ENCODE measurements around the gene NBPF3. TPM values are rescaled to one million over a fixed set of nuclear protein-coding genes. Genes with fewer than 3 reads are reported as not detected.

NBPF3 gene
- total RNA-seq, 1 donor from 2014 or later, result 22.0 TPM

GRCh38 chr1:21489146-21489545, 49.2 kb downstream of the NBPF3 start:
- H3K9me3 ChIP-seq (ENCODE audit: low read depth), result no peaks in the 10 kb centered on the region

GRCh38 chr1:21490774-21491487, 51.0 kb downstream of the NBPF3 start:
- Histone ChIP-seq H2AFZ (replicated peaks) (peak overlapping the region; percentile 95), H3K4me3 (no peak overlapping the region), H3K36me3 (no peaks in the 10 kb centered on the region), H3K27me3 (no peaks in the 10 kb centered on the region), H3K4me2 (peak overlapping the region; percentile 56), H3F3A (ENCODE audit: low read depth) (peaks cover 6% of the 10 kb centered on the region), H4K20me1 (ENCODE audit: low read depth) (no peaks in the 10 kb centered on the region), H3K9ac (no peak overlapping the region), H3K27ac (no peak overlapping the region), H3K79me2 (ENCODE audit: low read depth) (no peaks in the 10 kb centered on the region), H3K4me1 (no peaks in the 10 kb centered on the region), H3K9me3 (ENCODE audit: low read depth) (no peaks in the 10 kb centered on the region)
- Mint-ChIP-seq H3K27me3 (ENCODE audit: insufficient read depth, low read depth) (peaks cover 19% of the 10 kb centered on the region), H3K4me1 (peaks cover 11% of the 10 kb centered on the region), H3K4me3 (no peak overlapping the region), H3K36me3 (no peaks in the 10 kb centered on the region), H3K9me3 (peaks cover 2% of the 10 kb centered on the region), H3K27ac (no peak overlapping the region)
- DNase-seq (ENCODE audit: low spot score), result peak; percentile 81
- no peak for TF ChIP-seq EZH2 (IDR thresholded peaks at IDR 0.05)
- TF ChIP-seq, protein P1, sequence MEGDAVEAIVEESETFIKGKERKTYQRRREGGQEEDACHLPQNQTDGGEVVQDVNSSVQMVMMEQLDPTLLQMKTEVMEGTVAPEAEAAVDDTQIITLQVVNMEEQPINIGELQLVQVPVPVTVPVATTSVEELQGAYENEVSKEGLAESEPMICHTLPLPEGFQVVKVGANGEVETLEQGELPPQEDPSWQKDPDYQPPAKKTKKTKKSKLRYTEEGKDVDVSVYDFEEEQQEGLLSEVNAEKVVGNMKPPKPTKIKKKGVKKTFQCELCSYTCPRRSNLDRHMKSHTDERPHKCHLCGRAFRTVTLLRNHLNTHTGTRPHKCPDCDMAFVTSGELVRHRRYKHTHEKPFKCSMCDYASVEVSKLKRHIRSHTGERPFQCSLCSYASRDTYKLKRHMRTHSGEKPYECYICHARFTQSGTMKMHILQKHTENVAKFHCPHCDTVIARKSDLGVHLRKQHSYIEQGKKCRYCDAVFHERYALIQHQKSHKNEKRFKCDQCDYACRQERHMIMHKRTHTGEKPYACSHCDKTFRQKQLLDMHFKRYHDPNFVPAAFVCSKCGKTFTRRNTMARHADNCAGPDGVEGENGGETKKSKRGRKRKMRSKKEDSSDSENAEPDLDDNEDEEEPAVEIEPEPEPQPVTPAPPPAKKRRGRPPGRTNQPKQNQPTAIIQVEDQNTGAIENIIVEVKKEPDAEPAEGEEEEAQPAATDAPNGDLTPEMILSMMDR (IDR thresholded peaks at IDR 0.05), result peak; percentile 81

More at GRCh38 chr1:21489146-21489545, 49.2 kb downstream of the NBPF3 start:
- no peak for DNase-seq (ENCODE audit: low spot score)
- no peak overlapping the region for H3K27ac Mint-ChIP-seq
- H3K4me1 ChIP-seq, result no peaks in the 10 kb centered on the region
- no peaks in the 10 kb centered on the region for H4K20me1 ChIP-seq (ENCODE audit: low read depth)
- no peak overlapping the region for H3K4me2 ChIP-seq
- H3K9me3 Mint-ChIP-seq, result peaks cover 2% of the 10 kb centered on the region
- H3F3A ChIP-seq (ENCODE audit: low read depth), result peaks cover 6% of the 10 kb centered on the region
- no peak overlapping the region for H2AFZ ChIP-seq (replicated peaks)
- no peak for TF ChIP-seq EZH2 (IDR thresholded peaks at IDR 0.05)
- TF ChIP-seq EZH2phosphoT487 (IDR thresholded peaks at IDR 0.05), result no peak
- TF ChIP-seq, protein P1 (IDR thresholded peaks at IDR 0.05), result no peak
- no peaks in the 10 kb centered on the region for H3K36me3 Mint-ChIP-seq
- peaks cover 19% of the 10 kb centered on the region for H3K27me3 Mint-ChIP-seq (ENCODE audit: insufficient read depth, low read depth)
- no peaks in the 10 kb centered on the region for H3K79me2 ChIP-seq (ENCODE audit: low read depth)
- no peaks in the 10 kb centered on the region for H3K36me3 ChIP-seq
- H3K9ac ChIP-seq, result no peak overlapping the region
- no peak overlapping the region for H3K4me3 ChIP-seq
- no peak overlapping the region for H3K4me3 Mint-ChIP-seq
- no peaks in the 10 kb centered on the region for H3K27me3 ChIP-seq
- peaks cover 7% of the 10 kb centered on the region for H3K4me1 Mint-ChIP-seq
- no peak overlapping the region for H3K27ac ChIP-seq

DNA sequence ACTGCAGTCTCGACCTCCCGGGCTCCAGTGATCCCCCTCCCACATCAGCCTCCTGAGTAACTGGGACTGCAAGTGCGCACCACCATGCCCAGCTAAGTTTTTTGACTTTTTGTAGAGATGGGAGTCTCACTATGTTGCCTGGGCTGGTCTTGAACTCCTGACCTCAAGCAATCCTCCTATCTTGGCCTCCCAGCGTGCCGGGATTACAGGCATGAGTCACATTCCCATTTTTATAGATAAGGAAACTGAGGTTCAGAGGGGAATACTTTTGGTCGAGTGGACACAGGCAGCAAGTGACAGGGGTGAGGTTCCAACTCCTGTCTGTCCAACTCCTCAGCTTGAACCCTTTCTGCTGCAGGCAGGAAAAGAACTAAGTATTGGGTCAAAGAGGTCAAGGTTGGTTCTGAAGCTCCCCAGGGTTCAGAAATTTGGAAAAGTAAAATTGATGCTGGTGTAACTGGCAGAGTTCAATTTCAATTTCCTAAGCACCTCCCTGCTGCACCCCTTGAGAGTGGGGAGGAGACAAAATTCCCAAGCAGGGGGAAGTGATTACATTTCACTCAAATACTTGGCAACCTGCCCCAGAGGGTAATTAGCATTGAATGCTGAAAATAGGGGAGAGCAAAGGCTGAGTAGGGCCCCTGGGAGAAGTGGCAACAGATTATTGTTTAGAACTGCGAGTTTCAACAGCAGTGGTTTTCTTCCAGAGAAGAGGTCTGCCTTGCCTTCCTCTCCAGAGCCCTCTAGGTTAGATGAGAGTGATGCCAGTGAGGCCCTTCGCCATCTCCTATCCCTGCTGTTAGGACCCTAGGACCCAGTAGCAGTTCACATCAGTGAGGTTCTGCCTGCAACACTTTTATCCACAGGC, 51.8 kb downstream of the NBPF3 start:
- Mint-ChIP-seq H3K9me3 (peaks cover 2% of the 10 kb centered on the region), H3K36me3 (no peaks in the 10 kb centered on the region), H3K27me3 (ENCODE audit: insufficient read depth, low read depth) (peaks cover 19% of the 10 kb centered on the region), H3K4me1 (peaks cover 11% of the 10 kb centered on the region), H3K4me3 (no peak overlapping the region), H3K27ac (no peak overlapping the region)
- Histone ChIP-seq H3K27ac (no peak overlapping the region), H3K9ac (no peak overlapping the region), H3K36me3 (no peaks in the 10 kb centered on the region), H2AFZ (replicated peaks) (no peak overlapping the region), H3K27me3 (no peaks in the 10 kb centered on the region), H3F3A (ENCODE audit: low read depth) (peaks cover 6% of the 10 kb centered on the region), H3K4me2 (no peak overlapping the region), H3K4me1 (no peaks in the 10 kb centered on the region), H3K4me3 (no peak overlapping the region), H3K79me2 (ENCODE audit: low read depth) (no peaks in the 10 kb centered on the region), H3K9me3 (ENCODE audit: low read depth) (no peaks in the 10 kb centered on the region), H4K20me1 (ENCODE audit: low read depth) (no peaks in the 10 kb centered on the region)
- DNase-seq (ENCODE audit: low spot score), result no peak
- no peak for TF ChIP-seq EZH2phosphoT487 (IDR thresholded peaks at IDR 0.05)
- TF ChIP-seq, protein P1 (IDR thresholded peaks at IDR 0.05), result no peak
- no peak for TF ChIP-seq EZH2 (IDR thresholded peaks at IDR 0.05)

All from neural progenitor cell (in vitro differentiated cells).